H1 (cell line): ENCODE results near the gene LDHB. TPM values are rescaled to one million over a fixed set of nuclear protein-coding genes. Genes with fewer than 3 reads are reported as not detected.

Source experiments
- CTCF ChIA-PET: fragments of 300-600 bp; sonication (Branson Sonifier 250); formaldehyde crosslinking; loops from one replicate; lab custom pipeline; 2021; ENCODE audit not compliant: partially characterized antibody; lab: Charles Lee
- POLR2A ChIA-PET: fragments of 300-600 bp; sonication (Branson Sonifier 250); formaldehyde crosslinking; loops from one replicate; lab custom pipeline; 2021; ENCODE audit warnings: inconsistent platforms; ENCODE audit not compliant: partially characterized antibody; lab: Charles Lee
- DNase-seq, 2 experiments: peaks; one replicate each; pipeline versions ENCODE4 v3.0.0 to v3.0.0-alpha.2; 2010 to 2022; ENCODE audit warnings: low spot score in 2 of 2, low read depth in 1 of 2, mixed read lengths in 1 of 2
- FAIRE-seq: peaks from 2 replicates; lab custom pipeline; 2011; peaks lifted over from hg19 to GRCh38; lab: Jason Lieb, UNC
- H2AFZ ChIP-seq: 2 replicates; pipeline ENCODE4 v1.8.1; 2012; ENCODE audit warnings: low read length, inconsistent platforms
- H2AK5ac ChIP-seq: 2 replicates; pipeline ENCODE4 v1.6.1; 2013; ENCODE audit warnings: low read depth, low read length
- H2BK120ac ChIP-seq: replicated peaks from 2 replicates; pipeline ENCODE3; 2013; ENCODE audit warnings: low read depth, low read length, inconsistent platforms
- H2BK12ac ChIP-seq: 2 replicates; pipeline ENCODE4 v1.6.1; 2013; ENCODE audit warnings: low read depth, low read length
- H2BK15ac ChIP-seq: 2 replicates; pipeline ENCODE4 v1.6.1; 2013; ENCODE audit warnings: low read length
- H2BK20ac ChIP-seq: 2 replicates; pipeline ENCODE4 v1.6.1; 2013; ENCODE audit warnings: low read length
- H2BK5ac ChIP-seq: 2 replicates; pipeline ENCODE4 v1.6.1; 2013; ENCODE audit warnings: low read depth, low read length
- H3K14ac ChIP-seq: 2 replicates; pipeline ENCODE4 v1.6.1; 2013; ENCODE audit warnings: inconsistent platforms; ENCODE audit not compliant: insufficient read length
- H3K18ac ChIP-seq: 2 replicates; pipeline ENCODE4 v1.6.1; 2013; ENCODE audit warnings: low read length; ENCODE audit errors: extremely low read depth
- H3K23ac ChIP-seq: 2 replicates; pipeline ENCODE4 v1.6.1; 2013; ENCODE audit warnings: inconsistent platforms; ENCODE audit not compliant: insufficient read length
- H3K23me2 ChIP-seq: 2 replicates; pipeline ENCODE4 v1.6.1; 2013; ENCODE audit warnings: low read depth, low read length
- H3K27ac ChIP-seq: 2 replicates; pipeline ENCODE4 v1.6.1; 2011; ENCODE audit warnings: low read depth, low read length, inconsistent platforms
- H3K27me3 ChIP-seq, 4 experiments: replicated peaks in 1 of 4; 1 replicate in 1 of 4; 2 replicates in 3 of 4; pipeline versions ENCODE4 v1.6.1 to v1.8.1; 2011 to 2013; ENCODE audit warnings: low read length in 3 of 4, mild to moderate bottlenecking in 3 of 4, inconsistent platforms in 2 of 4, mixed read lengths in 2 of 4, moderate library complexity in 1 of 4; ENCODE audit not compliant: control insufficient read depth in 3 of 4, insufficient read depth in 3 of 4; ENCODE audit errors: extremely low read depth in 1 of 4
- H3K36me3 ChIP-seq, 4 experiments: 2 replicates each; pipeline versions ENCODE4 v1.6.1 to v1.8.1; 2011 to 2013; ENCODE audit warnings: mild to moderate bottlenecking in 4 of 4, low read length in 3 of 4, moderate library complexity in 2 of 4, control low read depth in 1 of 4, inconsistent platforms in 1 of 4; ENCODE audit not compliant: insufficient read depth in 4 of 4, control insufficient read depth in 2 of 4
- H3K4ac ChIP-seq: replicated peaks from 2 replicates; pipeline ENCODE3; 2013; ENCODE audit warnings: low read length, low read depth, mixed read lengths, inconsistent platforms; ENCODE audit not compliant: insufficient read length
- H3K4me1 ChIP-seq, 4 experiments: replicated peaks in 1 of 4; 1 replicate in 1 of 4; 2 replicates in 3 of 4; pipeline versions ENCODE4 v1.6.1 to v1.8.1; 2011 to 2013; ENCODE audit warnings: low read length in 3 of 4, inconsistent platforms in 2 of 4, mixed read lengths in 1 of 4; ENCODE audit not compliant: insufficient read depth in 4 of 4, control insufficient read depth in 3 of 4
- H3K4me2 ChIP-seq, 2 experiments: 2 replicates each; pipeline versions ENCODE4 v1.6.1 to v1.8.1; 2011 to 2013; ENCODE audit warnings: low read depth in 2 of 2, low read length in 2 of 2, control low read depth in 1 of 2, inconsistent platforms in 1 of 2, mild to moderate bottlenecking in 1 of 2; ENCODE audit not compliant: insufficient read depth in 1 of 2
- H3K4me3 ChIP-seq, 4 experiments: fragments of 200-600, 300-600 bp in 1 of 4; sonication (generic), shearing (Covaris generic), sonication (Bioruptor Twin) in 1 of 4; 2 replicates each; pipeline versions ENCODE4 v1.5.1 to v1.8.1; 2011 to 2016; ENCODE audit warnings: low read length in 4 of 4, low read depth in 3 of 4, control low read depth in 2 of 4, inconsistent platforms in 2 of 4, mild to moderate bottlenecking in 2 of 4, mixed read lengths in 1 of 4, moderate library complexity in 1 of 4; ENCODE audit not compliant: insufficient read depth in 2 of 4; ENCODE audit errors: extremely low read depth in 1 of 4
- H3K56ac ChIP-seq: replicated peaks from 2 replicates; pipeline ENCODE3; 2013; ENCODE audit warnings: low read depth, mild to moderate bottlenecking, mixed read lengths, low read length, inconsistent platforms; ENCODE audit not compliant: insufficient read length
- H3K79me1 ChIP-seq: 2 replicates; pipeline ENCODE4 v1.6.1; 2013; ENCODE audit warnings: low read depth, low read length, control low read depth
- H3K79me2 ChIP-seq, 2 experiments: 2 replicates each; pipeline versions ENCODE4 v1.6.1 to v1.8.1; 2012 to 2013; ENCODE audit warnings: low read length in 2 of 2, mild to moderate bottlenecking in 2 of 2, inconsistent platforms in 1 of 2; ENCODE audit not compliant: insufficient read depth in 2 of 2, control insufficient read depth in 1 of 2
- H3K9ac ChIP-seq, 4 experiments: replicated peaks in 1 of 4; 1 replicate in 1 of 4; 2 replicates in 3 of 4; pipeline versions ENCODE4 v1.6.1 to v1.8.1; 2011 to 2013; ENCODE audit warnings: low read depth in 3 of 4, low read length in 3 of 4, control low read depth in 2 of 4, mild to moderate bottlenecking in 2 of 4, moderate library complexity in 2 of 4, inconsistent platforms in 1 of 4; ENCODE audit errors: extremely low read depth in 1 of 4
- H3K9me3 ChIP-seq, 2 experiments: 2 replicates each; pipeline versions ENCODE4 v1.6.1 to v1.8.1; 2012 to 2013; ENCODE audit warnings: mild to moderate bottlenecking in 2 of 2, moderate library complexity in 2 of 2, control low read depth in 1 of 2, inconsistent platforms in 1 of 2, low read depth in 1 of 2, low read length in 1 of 2, mixed read lengths in 1 of 2; ENCODE audit not compliant: insufficient read depth in 2 of 2
- H4K20me1 ChIP-seq, 2 experiments: replicated peaks in 1 of 2; 2 replicates each; pipeline versions ENCODE3 to v1.8.1; 2011 to 2013; ENCODE audit warnings: inconsistent platforms in 2 of 2, low read length in 2 of 2, mild to moderate bottlenecking in 1 of 2; ENCODE audit not compliant: insufficient read depth in 2 of 2, control insufficient read depth in 1 of 2
- H4K5ac ChIP-seq: 2 replicates; pipeline ENCODE4 v1.6.1; 2013; ENCODE audit warnings: low read length, low read depth, mixed read lengths, inconsistent platforms; ENCODE audit not compliant: insufficient read length
- H4K8ac ChIP-seq: 2 replicates; pipeline ENCODE4 v1.8.0; 2013; ENCODE audit warnings: mild to moderate bottlenecking, moderate library complexity, low read length, inconsistent platforms; ENCODE audit not compliant: insufficient read depth; ENCODE audit errors: extremely low read depth
- H4K91ac ChIP-seq: replicated peaks from 2 replicates; pipeline ENCODE3; 2013; ENCODE audit warnings: low read length, mixed read lengths, inconsistent platforms; ENCODE audit not compliant: insufficient read length
- ASH2L ChIP-seq: fragments of 200-600, 300-600 bp; sonication (generic); IDR thresholded peaks from one replicate; pipeline ENCODE4 v1.7.1; 2017; ENCODE audit warnings: low read length
- BACH1 ChIP-seq: IDR thresholded peaks from 2 replicates; pipeline ENCODE4 v1.6.1; 2012; ENCODE audit warnings: low read length, improper control_type of control experiment
- CEBPB ChIP-seq: IDR thresholded peaks from 2 replicates; pipeline ENCODE4 v1.6.1; 2012; ENCODE audit warnings: low read depth, low read length
- EP300 ChIP-seq, 2 experiments: IDR thresholded peaks; 1 replicate in 1 of 2; 2 replicates in 1 of 2; pipeline ENCODE4 v1.6.1; 2011 to 2012; ENCODE audit warnings: low read depth in 2 of 2, low read length in 2 of 2, mild to moderate bottlenecking in 2 of 2, borderline replicate concordance in 1 of 2, inconsistent platforms in 1 of 2, moderate library complexity in 1 of 2
- GABPA ChIP-seq: IDR thresholded peaks from 2 replicates; pipeline ENCODE4 v1.6.1; 2011; ENCODE audit warnings: mild to moderate bottlenecking, low read length, moderate library complexity, borderline replicate concordance; ENCODE audit not compliant: insufficient read depth
- POU5F1 ChIP-seq: IDR thresholded peaks from 2 replicates; pipeline ENCODE4 v1.6.1; 2011; ENCODE audit warnings: low read depth, mild to moderate bottlenecking, low read length, moderate library complexity
- RBBP5 ChIP-seq: IDR thresholded peaks from 2 replicates; pipeline ENCODE4 v1.7.1; 2012; ENCODE audit warnings: low read depth, mild to moderate bottlenecking, inconsistent platforms, low read length, moderate library complexity, borderline replicate concordance
- RXRA ChIP-seq: IDR thresholded peaks from 2 replicates; pipeline ENCODE4 v1.6.1; 2011; ENCODE audit warnings: low read depth, mild to moderate bottlenecking, low read length, moderate library complexity; ENCODE audit not compliant: insufficient read depth
- SIX5 ChIP-seq: IDR thresholded peaks from 2 replicates; pipeline ENCODE4 v1.6.1; 2011; ENCODE audit warnings: mild to moderate bottlenecking, low read depth, low read length
- SRF ChIP-seq: IDR thresholded peaks from 2 replicates; pipeline ENCODE4 v1.6.1; 2011; ENCODE audit warnings: mild to moderate bottlenecking, low read depth, low read length, moderate library complexity
- polyA plus RNA-seq, 7 experiments: library from polyadenylated mRNA; depleted of rRNA in 3 of 7; stranded (reverse) in 5 of 7; unstranded in 2 of 7; fragments of >200 nt in 5 of 7; fragments of 200-250 nt in 2 of 7; gene quantifications; 1 replicate in 5 of 7; 2 replicates in 1 of 7; 4 replicates in 1 of 7; pipeline versions ENCODE4 v1.2.1 to v1.2.3, GENCODE V29; 2011 to 2013; ENCODE audit warnings: missing spikeins in 2 of 7, mixed read lengths in 2 of 7
- total RNA-seq: library from RNA; stranded (reverse); fragmentation: NEBNext Ultra II Directional; extraction: Animal tissue kit (Norgen Biotek cat#: 25700); gene quantifications from 2 replicates; pipeline ENCODE4 v1.2.1, GENCODE V29; 2021

The LDHB gene
- total and polyA plus RNA-seq, 2 of the 8 experiments (the other 6 are each of a cell fraction or from before 2014, with no cell fraction given): 1,177 to 1,781 TPM

DNA sequence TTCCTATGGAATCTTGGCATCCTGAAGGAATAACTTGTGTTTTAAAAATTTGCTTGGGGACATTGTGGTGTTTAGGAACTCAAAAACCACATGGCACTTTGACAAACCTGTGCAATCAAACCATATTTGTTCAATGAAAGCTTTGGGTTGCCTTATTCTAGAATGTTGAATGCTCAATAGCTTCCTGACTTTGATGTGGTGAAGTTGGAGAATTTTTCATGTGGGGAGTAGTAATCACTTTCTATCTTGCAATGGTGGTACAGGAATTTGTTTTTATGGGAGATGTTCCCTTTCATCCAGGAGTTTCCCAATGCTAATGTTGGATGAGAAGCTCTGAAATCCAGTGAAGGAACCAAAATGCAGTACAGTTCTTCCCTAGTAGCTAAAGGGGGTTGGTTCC, 42.2 kb upstream of the LDHB start:
- no peak overlapping the region for H3K27ac ChIP-seq
- H3K9me3 ChIP-seq: no peaks in the 10 kb centered on the region
- H3K4me3 ChIP-seq: no peak overlapping the region
- no peak overlapping the region for H2AFZ ChIP-seq
- no peak overlapping the region for H4K8ac ChIP-seq
- ChIA-PET POLR2A (no interaction called here), CTCF (interaction anchor here (0.7 to 5.4 kb wide), 10 partner anchors 10 to 760 kb away, joined by 3 to 73 read pairs (median 3); no protein-coding TSS in a partner anchor)
- no peak overlapping the region for H3K18ac ChIP-seq
- H3K4me1 ChIP-seq: 0 out of 7 replicates have a peak, but pooled peaks cover 0 to under 1% (median 0%) of the 10 kb centered on the region in 4 experiments
- FAIRE-seq (no peak), DNase-seq (no peak)
- H2AK5ac ChIP-seq: no peak overlapping the region
- H3K23ac ChIP-seq: no peak overlapping the region
- H3K36me3 ChIP-seq: no peaks in the 10 kb centered on the region
- no peak overlapping the region for H3K14ac ChIP-seq
- H4K5ac ChIP-seq: no peak overlapping the region
- no peaks in the 10 kb centered on the region for H3K79me1 ChIP-seq
- no peak overlapping the region for H4K91ac ChIP-seq
- H3K4me2 ChIP-seq: no peak overlapping the region
- no peak overlapping the region for H2BK5ac ChIP-seq
- no peak overlapping the region for H3K4ac ChIP-seq
- no peak overlapping the region for H2BK15ac ChIP-seq
- H2BK20ac ChIP-seq: no peak overlapping the region
- H2BK120ac ChIP-seq: no peak overlapping the region
- no peaks in the 10 kb centered on the region for H3K79me2 ChIP-seq
- no peaks in the 10 kb centered on the region for H3K27me3 ChIP-seq
- no peak overlapping the region for H3K56ac ChIP-seq
- H3K23me2 ChIP-seq: no peaks in the 10 kb centered on the region
- no peak overlapping the region for H2BK12ac ChIP-seq
- H4K20me1 ChIP-seq: no peaks in the 10 kb centered on the region
- H3K9ac ChIP-seq: no peak overlapping the region
- no peak for TF ChIP-seq SRF
- no peak for TF ChIP-seq GABPA
- no peak for TF ChIP-seq ASH2L
- TF ChIP-seq BACH1: no peak
- TF ChIP-seq CEBPB: no peak
- no peak for TF ChIP-seq RBBP5
- no peak for TF ChIP-seq SIX5
- TF ChIP-seq RXRA: no peak
- no peak for TF ChIP-seq EP300 (IDR thresholded peaks at IDR 0.05; ENCODE audit: borderline replicate concordance in 1 of 2, low read depth in 2 of 2, low read length in 2 of 2)
- no peak for TF ChIP-seq POU5F1
